Ishikawa (cell line): Measurements from ENCODE around the gene TEAD4.

Experiments used
- EGR1 ChIP-seq: IDR thresholded peaks from 2 replicates; pipeline ENCODE4 v1.6.1; 2012
- EP300 ChIP-seq: IDR thresholded peaks from 2 replicates; pipeline ENCODE4 v1.6.1; 2012; ENCODE audit warnings: borderline replicate concordance
- RAD21 ChIP-seq: IDR thresholded peaks from 2 replicates; pipeline ENCODE4 v1.6.1; 2012; ENCODE audit warnings: low read depth
- TAF1 ChIP-seq: IDR thresholded peaks from 2 replicates; pipeline ENCODE4 v1.6.1; 2012; ENCODE audit warnings: low read depth, mild to moderate bottlenecking
- TF ChIP-seq, protein P1 (sequence below): IDR thresholded peaks from 2 replicates; pipeline ENCODE4 v1.6.1; 2012

- TF ChIP-seq, protein P1, sequence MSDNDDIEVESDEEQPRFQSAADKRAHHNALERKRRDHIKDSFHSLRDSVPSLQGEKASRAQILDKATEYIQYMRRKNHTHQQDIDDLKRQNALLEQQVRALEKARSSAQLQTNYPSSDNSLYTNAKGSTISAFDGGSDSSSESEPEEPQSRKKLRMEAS: no peak
- TF ChIP-seq EGR1: no peak
- TF ChIP-seq RAD21: no peak
- TF ChIP-seq TAF1: no peak
- no peak for TF ChIP-seq EP300
These were observed 80.9 kb downstream of the TEAD4 start for GRCh38 chr12:3040026-3040656.
